HUDEP-2 (cell line): ENCODE results near the gene WDR82.

Experiments
- DNase-seq, 76 experiments: peaks; one replicate each; lab custom pipeline; 2025; ENCODE audit not compliant: unreplicated experiment in 76 of 76; lab: John Stamatoyannopoulos, UW

The WDR82 gene

GRCh38 chr3:52211268-52211891, 67.1 kb downstream of the WDR82 start:
- no peak for DNase-seq

GRCh38 chr3:52210550-52211046, 67.9 kb downstream of the WDR82 start:
- DNase-seq: no peak

GRCh38 chr3:52210037-52210436, 68.4 kb downstream of the WDR82 start:
- no peak for DNase-seq

- DNase-seq: no peak
These were observed 69.9 kb downstream of the WDR82 start for GRCh38 chr3:52208556-52208955.

GRCh38 chr3:52205727-52206372, 72.6 kb downstream of the WDR82 start:
- no peak for DNase-seq
